K562 (cell line): ENCODE measurements around the gene DLX2. TPM values are rescaled to one million over a fixed set of nuclear protein-coding genes. Genes with fewer than 3 reads are reported as not detected.

Experiments used
- ATAC-seq: fragments of 200-7000 bp; cut with Tn5 transposase; 3 replicates; pipeline ENCODE4 v1.9.1; 2020; ENCODE audit warnings: moderate library complexity
- BruUV-seq: library from RNA; stranded (reverse); fragments of 400-500 nt; replicated peaks from 2 replicates; lab custom pipeline; 2021; lab: Mats Ljungman, UMichigan
- CTCF ChIA-PET: fragments of 300-600 bp; formaldehyde crosslinking; extraction: SDS; loops from one replicate; lab custom pipeline; 2021; ENCODE audit warnings: low intra/inter-chr PET ratio; lab: Yijun Ruan, JAX
- POLR2A ChIA-PET: fragments of 300-600, 350-650 bp; sonication (Branson Sonifier 250); formaldehyde crosslinking; extraction: SDS; loops from one replicate; lab custom pipeline; 2021; ENCODE audit warnings: antibody characterized with exemption, inconsistent platforms; lab: Yijun Ruan, JAX
- DNase-seq, 4 experiments: peaks; one replicate each; pipeline versions ENCODE4 v3.0.0 to v3.0.0-alpha.2; 2011 to 2018; ENCODE audit warnings: low spot score in 3 of 4, mixed read lengths in 3 of 4; ENCODE audit errors: extremely low read depth in 1 of 4
- FAIRE-seq: peaks from 2 replicates; lab custom pipeline; 2011; peaks lifted over from hg19 to GRCh38; lab: Jason Lieb, UNC
- H2AFZ ChIP-seq: 2 replicates; pipeline ENCODE4 v1.6.0; 2011; ENCODE audit warnings: low read depth, low read length, control low read depth, inconsistent platforms
- H3K27ac ChIP-seq: fragments of 200-600 bp; 3 replicates; pipeline ENCODE4 v1.8.0; 2011; ENCODE audit warnings: low read depth, mild to moderate bottlenecking, control low read depth, inconsistent platforms, low read length, moderate library complexity, mixed read lengths; ENCODE audit errors: extremely low read depth
- H3K27me3 ChIP-seq, 2 experiments: fragments of 300-600 bp in 1 of 2; 2 replicates in 1 of 2; 3 replicates in 1 of 2; pipeline versions ENCODE4 v1.6.0 to v1.8.0; 2011; ENCODE audit warnings: inconsistent platforms in 2 of 2, low read length in 2 of 2, mild to moderate bottlenecking in 1 of 2, mixed read lengths in 1 of 2, moderate library complexity in 1 of 2; ENCODE audit not compliant: control insufficient read depth in 2 of 2, insufficient read depth in 2 of 2
- H3K36me3 ChIP-seq: fragments of 300-600 bp; 3 replicates; pipeline ENCODE4 v1.8.0; 2011; ENCODE audit warnings: mild to moderate bottlenecking, low read length, inconsistent platforms; ENCODE audit not compliant: control insufficient read depth, insufficient read depth
- H3K4me1 ChIP-seq, 2 experiments: fragments of 200-600 bp in 1 of 2; replicated peaks in 1 of 2; 2 replicates in 1 of 2; 3 replicates in 1 of 2; pipeline versions ENCODE4 v1.5.1 to v1.8.0; 2011; ENCODE audit warnings: inconsistent platforms in 2 of 2, low read length in 2 of 2, mild to moderate bottlenecking in 1 of 2, mixed read lengths in 1 of 2, moderate library complexity in 1 of 2; ENCODE audit not compliant: control insufficient read depth in 2 of 2, insufficient read depth in 2 of 2
- H3K4me2 ChIP-seq: 2 replicates; pipeline ENCODE4 v1.6.1; 2011; ENCODE audit warnings: low read length, control low read depth, inconsistent platforms, mixed read lengths; ENCODE audit not compliant: insufficient read depth
- H3K4me3 ChIP-seq: fragments of 200-600 bp; sonication (generic), shearing (Covaris generic); 2 replicates; pipeline ENCODE4 v1.5.1; 2016; ENCODE audit warnings: control low read depth, inconsistent platforms
- H3K79me2 ChIP-seq: fragments of 200-600 bp; 3 replicates; pipeline ENCODE4 v1.8.0; 2011; ENCODE audit warnings: low read length, inconsistent platforms; ENCODE audit not compliant: control insufficient read depth, insufficient read depth
- H3K9ac ChIP-seq, 2 experiments: 2 replicates each; pipeline versions ENCODE4 v1.6.0 to v1.6.1; 2011; ENCODE audit warnings: low read depth in 2 of 2, low read length in 2 of 2, control low read depth in 1 of 2, inconsistent platforms in 1 of 2, mild to moderate bottlenecking in 1 of 2, mixed read lengths in 1 of 2; ENCODE audit not compliant: insufficient read depth in 1 of 2
- H3K9me1 ChIP-seq: one replicate; pipeline ENCODE4 v1.6.0; 2011; ENCODE audit warnings: inconsistent platforms, mild to moderate bottlenecking, low read length, moderate library complexity; ENCODE audit not compliant: control insufficient read depth, insufficient read depth
- H3K9me3 ChIP-seq: replicated peaks from 2 replicates; pipeline ENCODE4 v1.5.1; 2011; ENCODE audit warnings: low read depth, low read length, inconsistent platforms; ENCODE audit not compliant: control insufficient read depth, insufficient read depth
- H4K20me1 ChIP-seq: replicated peaks from 2 replicates; pipeline ENCODE4 v1.6.1; 2011; ENCODE audit warnings: low read length, inconsistent platforms, mixed read lengths; ENCODE audit not compliant: control insufficient read depth, insufficient read depth
- AFF1 ChIP-seq, 2 experiments: fragments of 450-650 bp; IDR thresholded peaks; 2 replicates each; pipeline ENCODE4 v1.6.1; 2018; ENCODE audit warnings: mild to moderate bottlenecking in 2 of 2, low read depth in 1 of 2; ENCODE audit not compliant: partially characterized antibody in 2 of 2
- BRF1 ChIP-seq: IDR thresholded peaks from 3 replicates; pipeline ENCODE4 v1.6.1; 2011; ENCODE audit warnings: borderline replicate concordance, mild to moderate bottlenecking; ENCODE audit not compliant: insufficient read length; ENCODE audit errors: extremely low read depth
- HDAC6 ChIP-seq: IDR thresholded peaks from 2 replicates; pipeline ENCODE4 v1.6.1; 2012; ENCODE audit warnings: low read depth, mild to moderate bottlenecking, control low read depth, inconsistent platforms, low read length, moderate library complexity
- MEF2D ChIP-seq: conservative IDR thresholded peaks from 2 replicates; pipeline ENCODE4 v1.6.1; 2016; ENCODE audit warnings: low read depth, missing genetic modification characterization, missing compliant biosample characterization
- MIER1 ChIP-seq: fragments of 450-650 bp; IDR thresholded peaks from 2 replicates; pipeline ENCODE4 v1.6.1; 2016; ENCODE audit warnings: antibody characterized with exemption, mild to moderate bottlenecking, low read depth
- SP1 ChIP-seq: sonication (generic); formaldehyde crosslinking; IDR thresholded peaks from 2 replicates; pipeline ENCODE4 v1.8.1; 2022; ENCODE audit warnings: mild to moderate bottlenecking, missing genetic modification reagents
- SPI1 ChIP-seq: IDR thresholded peaks from 2 replicates; pipeline ENCODE4 v1.6.1; 2011; ENCODE audit warnings: low read depth, low read length, control low read depth, borderline replicate concordance
- TAF15 ChIP-seq: fragments of 200-400 bp; formaldehyde crosslinking; IDR thresholded peaks from 2 replicates; pipeline ENCODE4 v1.6.1; 2017; ENCODE audit warnings: mild to moderate bottlenecking, low read depth, low read length, moderate library complexity
- UBTF ChIP-seq, 2 experiments: IDR thresholded peaks; 2 replicates each; pipeline ENCODE4 v1.6.1; 2012; ENCODE audit warnings: improper control_type of control experiment in 2 of 2, low read depth in 2 of 2, low read length in 2 of 2, borderline replicate concordance in 1 of 2
- ZEB2 ChIP-seq: fragments of 450-650 bp; IDR thresholded peaks from 2 replicates; pipeline ENCODE4 v1.6.1; 2016
- ZKSCAN8 ChIP-seq: fragments of 200-800 bp; sonication (Bioruptor generic); IDR thresholded peaks from 2 replicates; pipeline ENCODE4 v1.6.1; 2016; ENCODE audit warnings: missing genetic modification characterization, missing compliant biosample characterization
- ZNF12 ChIP-seq: sonication (generic); formaldehyde crosslinking; IDR thresholded peaks from 2 replicates; pipeline ENCODE4 v1.4.0; 2020; ENCODE audit warnings: mild to moderate bottlenecking, missing genetic modification reagents
- ZNF143 ChIP-seq: sonication (generic); formaldehyde crosslinking; IDR thresholded peaks from 2 replicates; pipeline ENCODE4 v1.9.0; 2022; ENCODE audit warnings: mild to moderate bottlenecking, missing genetic modification reagents
- ZNF3 ChIP-seq: fragments of 250-450 bp; sonication (Bioruptor Pico); IDR thresholded peaks from 2 replicates; pipeline ENCODE4 v1.5.0; 2021; ENCODE audit warnings: mild to moderate bottlenecking, moderate library complexity
- ZNF696 ChIP-seq: fragments of 250-450 bp; sonication (Bioruptor Pico); conservative IDR thresholded peaks from 2 replicates; pipeline ENCODE4 v1.4.0; 2020; ENCODE audit warnings: mild to moderate bottlenecking, moderate library complexity
- WGBS: fragments of 100-300 bp; shearing (Covaris generic); methylation state at CpG from one replicate; pipeline ENCODE4 v1.1.6; 2016; ENCODE audit warnings: low coverage, mixed read lengths; ENCODE audit not compliant: insufficient coverage; ENCODE audit errors: missing lambda C conversion rate; 5-methylcytosine and 5-hydroxymethylcytosine counted together
- in situ Hi-C: fragments of 300-500 bp; cut with MboI; formaldehyde crosslinking; loops from 4 replicates; pipeline ENCODE4 v1.15.0; 2018; ENCODE audit warnings: inconsistent platforms, mixed read lengths
- intact Hi-C: fragments of 100-400 bp; cut with micrococcal nuclease; formaldehyde crosslinking; loops from 2 replicates; pipeline ENCODE4 v1.14.2; 2022
- polyA plus RNA-seq, 8 experiments: library from polyadenylated mRNA; depleted of rRNA in 4 of 8; stranded (reverse) in 5 of 8; unstranded in 3 of 8; fragments of >200 nt; fragmentation: Nextera tagmentation in 2 of 8; fragmentation: Illumina TruSeq in 1 of 8; extraction: Ambion mirVana in 2 of 8; extraction: Trizol in 1 of 8; gene quantifications; 2 replicates each; pipeline versions ENCODE4 v1.2.1 to v1.2.3, GENCODE V29; 2011 to 2014; ENCODE audit warnings: inconsistent platforms in 1 of 8, missing spikeins in 1 of 8
- total RNA-seq, 7 experiments: library from RNA; depleted of rRNA in 6 of 7; stranded (reverse); fragments of >200 nt in 6 of 7; fragmentation: Illumina TruSeq in 2 of 7; extraction: Trizol in 2 of 7; gene quantifications; 2 replicates each; pipeline versions ENCODE4 v1.2.1 to v1.2.3, GENCODE V29; 2011 to 2021; ENCODE audit warnings: low replicate concordance in 1 of 7

Gene DLX2
- total and polyA plus RNA-seq, 9 of the 15 experiments (the other 6 are each of a cell fraction or from before 2014, with no cell fraction given): 0.14 to 4.3 (median 0.86) TPM

GRCh38 chr2:172072706-172073105 is 30.0 kb downstream of the DLX2 start (continued):
- TF ChIP-seq AFF1 (IDR thresholded peaks at IDR 0.05; ENCODE audit: low read depth in 1 of 2, partially characterized antibody in 2 of 2): no peak
- TF ChIP-seq BRF1: no peak
- TF ChIP-seq ZEB2: no peak
- no peak for TF ChIP-seq MIER1

GRCh38 chr2:172072303-172072702 is 30.4 kb downstream of the DLX2 start:
- FAIRE-seq (no peak), ATAC-seq (no peak), DNase-seq (no peak)
- 69% methylated on average over 3 of the region's 3 CpGs for WGBS
- no TSS peak for BruUV-seq
- Histone ChIP-seq H3K4me2 (no peak overlapping the region), H3K9me1 (no peaks in the 10 kb centered on the region), H3K27ac (no peak overlapping the region), H3K27me3 (no peaks in the 10 kb centered on the region), H3K4me3 (no peak overlapping the region), H3K36me3 (no peaks in the 10 kb centered on the region), H2AFZ (no peak overlapping the region), H3K9ac (no peak overlapping the region), H3K79me2 (no peaks in the 10 kb centered on the region), H4K20me1 (no peaks in the 10 kb centered on the region), H3K9me3 (no peaks in the 10 kb centered on the region), H3K4me1 (no peaks in the 10 kb centered on the region; a peak in 1 of 5 replicates)
- ChIA-PET CTCF (no interaction called here), POLR2A (interaction anchor here (1.6 to 2.0 kb wide), 2 partner anchors 9 to 13 kb away, joined by 4 to 7 read pairs; partner anchors contain the start of gene DLX1)
- intact Hi-C loops (no loop called here), in situ Hi-C loops (no loop called here)
- TF ChIP-seq TAF15 (no peak), ZKSCAN8 (CRISPR knock-in tag) (no peak), UBTF (IDR thresholded peaks at IDR 0.05; ENCODE audit: borderline replicate concordance in 1 of 2, low read depth in 2 of 2, low read length in 2 of 2) (no peak), SP1 (CRISPR knock-in tag) (no peak), ZNF12 (no peak), ZNF143 (CRISPR knock-in tag) (no peak), SPI1 (no peak), MEF2D (tag) (no peak), ZNF696 (CRISPR knock-in tag) (no peak), HDAC6 (no peak), ZNF3 (CRISPR knock-in tag) (no peak)
